GM23338 (cell line): Measurements from ENCODE around the gene UFD1. TPM values are rescaled to one million over a fixed set of nuclear protein-coding genes. Genes with fewer than 3 reads are reported as not detected.

Source experiments
- ATAC-seq: fragments of 200-7000 bp; cut with Tn5 transposase; 3 replicates; pipeline ENCODE4 v1.9.1; 2020
- DNase-seq: peaks from one replicate; pipeline ENCODE4 v3.0.0-alpha.2; 2015; ENCODE audit warnings: low spot score
- H2AFZ ChIP-seq: fragments of 200-600 bp; sonication (generic); 2 replicates; pipeline ENCODE4 v1.8.0; 2016; ENCODE audit warnings: antibody characterized with exemption, mild to moderate bottlenecking, moderate library complexity
- H3F3A ChIP-seq: fragments of 200-600 bp; sonication (generic); replicated peaks from 2 replicates; pipeline ENCODE4 v1.8.0; 2017; ENCODE audit warnings: antibody characterized with exemption, mixed run types, low read depth
- H3K27ac ChIP-seq: fragments of 200-600 bp; sonication (generic); 2 replicates; pipeline ENCODE4 v1.6.1; 2016; ENCODE audit warnings: low read depth
- H3K27me3 ChIP-seq: fragments of 200-600 bp; sonication (generic); 2 replicates; pipeline ENCODE4 v1.8.0; 2016; ENCODE audit warnings: mild to moderate bottlenecking, mixed run types, moderate library complexity; ENCODE audit not compliant: insufficient read depth
- H3K36me3 ChIP-seq: fragments of 200-600 bp; sonication (generic); 2 replicates; pipeline ENCODE4 v1.8.0; 2016; ENCODE audit warnings: mild to moderate bottlenecking; ENCODE audit not compliant: insufficient read depth
- H3K4me1 ChIP-seq: fragments of 200-600 bp; sonication (generic); 2 replicates; pipeline ENCODE4 v1.8.0; 2016; ENCODE audit warnings: mild to moderate bottlenecking, moderate library complexity; ENCODE audit not compliant: insufficient read depth
- H3K4me2 ChIP-seq: fragments of 200-600 bp; sonication (generic); 2 replicates; pipeline ENCODE4 v1.7.1; 2017; ENCODE audit warnings: mixed run types
- H3K4me3 ChIP-seq: fragments of 200-600 bp; sonication (generic); 2 replicates; pipeline ENCODE4 v1.6.1; 2016; ENCODE audit warnings: mixed run types
- H3K79me2 ChIP-seq: fragments of 200-600 bp; sonication (generic); replicated peaks from 2 replicates; pipeline ENCODE4 v1.8.0; 2017; ENCODE audit warnings: mild to moderate bottlenecking; ENCODE audit not compliant: insufficient read depth
- H3K9me2 ChIP-seq: fragments of 200-600 bp; sonication (generic); 2 replicates; pipeline ENCODE4 v1.8.0; 2017; ENCODE audit not compliant: insufficient read depth
- H4K20me1 ChIP-seq: fragments of 200-600 bp; sonication (generic); replicated peaks from 2 replicates; pipeline ENCODE4 v1.8.0; 2017; ENCODE audit warnings: mild to moderate bottlenecking; ENCODE audit not compliant: insufficient read depth
- H3K27ac Mint-ChIP-seq: 2 replicates; pipeline ENCODE4 v1.8.0; 2020; ENCODE audit warnings: inconsistent platforms, mild to moderate bottlenecking, moderate library complexity, mixed read lengths
- H3K27me3 Mint-ChIP-seq: 3 replicates; pipeline ENCODE4 v1.8.0; 2022; ENCODE audit warnings: low read depth, mild to moderate bottlenecking, moderate library complexity, mixed read lengths, inconsistent platforms; ENCODE audit not compliant: insufficient read depth, poor library complexity
- H3K36me3 Mint-ChIP-seq: 3 replicates; pipeline ENCODE4 v1.8.0; 2021; ENCODE audit warnings: low read depth, mild to moderate bottlenecking, inconsistent platforms, moderate library complexity, mixed read lengths
- H3K4me1 Mint-ChIP-seq: 3 replicates; pipeline ENCODE4 v1.8.0; 2020; ENCODE audit warnings: mild to moderate bottlenecking, inconsistent platforms, mixed read lengths
- H3K4me3 Mint-ChIP-seq: 3 replicates; pipeline ENCODE4 v1.8.0; 2021; ENCODE audit warnings: moderate library complexity, mild to moderate bottlenecking, inconsistent platforms, mixed read lengths
- H3K9me3 Mint-ChIP-seq: 3 replicates; pipeline ENCODE4 v1.8.0; 2020; ENCODE audit warnings: moderate library complexity, mild to moderate bottlenecking, inconsistent platforms, mixed read lengths
- CREB1 ChIP-seq: fragments of 250-450 bp; sonication (Bioruptor Pico); IDR thresholded peaks from 2 replicates; pipeline ENCODE4 v1.5.0; 2020; ENCODE audit warnings: low read depth, mild to moderate bottlenecking, moderate library complexity
- EZH2 ChIP-seq: fragments of 200-600 bp; sonication (generic); IDR thresholded peaks from one replicate; pipeline ENCODE4 v1.8.0; 2017; ENCODE audit warnings: antibody characterized with exemption, mild to moderate bottlenecking, low read depth; ENCODE audit not compliant: unreplicated experiment
- EZH2phosphoT487 ChIP-seq: fragments of 200-600 bp; sonication (generic); IDR thresholded peaks from one replicate; pipeline ENCODE4 v1.8.1; 2018; ENCODE audit warnings: antibody characterized with exemption; ENCODE audit not compliant: unreplicated experiment
- JUNB ChIP-seq: IDR thresholded peaks from one replicate; pipeline ENCODE4 v1.6.1; 2016; ENCODE audit warnings: antibody characterized with exemption; ENCODE audit not compliant: unreplicated experiment
- NANOG ChIP-seq: IDR thresholded peaks from 2 replicates; pipeline ENCODE4 v1.6.1; 2016; ENCODE audit warnings: antibody characterized with exemption, borderline replicate concordance
- ZNF331 ChIP-seq: fragments of 250-450 bp; sonication (Bioruptor Pico); IDR thresholded peaks from 2 replicates; pipeline ENCODE4 v1.5.0; 2020; ENCODE audit warnings: low read depth, mild to moderate bottlenecking, moderate library complexity
- polyA plus RNA-seq: library from polyadenylated mRNA; unstranded; fragments of >200 nt; fragmentation: Nextera tagmentation; extraction: Ambion mirVana; gene quantifications from 2 replicates; pipeline ENCODE4 v1.2.1, GENCODE V29; 2016
- total RNA-seq: library from RNA; depleted of rRNA; stranded (reverse); fragments of >200 nt; shearing (Covaris generic); gene quantifications from 2 replicates; pipeline ENCODE4 v1.2.3, GENCODE V29; 2014
- TF ChIP-seq, protein P1 (sequence below), 2 experiments: fragments of 200-600 bp in 1 of 2; sonication (generic) in 1 of 2; conservative IDR thresholded peaks; 2 replicates each; pipeline versions ENCODE4 v1.5.1 to v1.6.1; 2016 to 2017; ENCODE audit warnings: antibody characterized with exemption in 2 of 2, low read depth in 2 of 2, mild to moderate bottlenecking in 2 of 2, moderate library complexity in 1 of 2
- TF ChIP-seq, protein P2 (sequence below): IDR thresholded peaks from 2 replicates; pipeline ENCODE4 v1.6.1; 2016; ENCODE audit warnings: antibody characterized with exemption
- TF ChIP-seq, protein P3 (sequence below): IDR thresholded peaks from one replicate; pipeline ENCODE4 v1.6.1; 2018; ENCODE audit warnings: antibody characterized with exemption; ENCODE audit not compliant: unreplicated experiment

UFD1 gene
- total and polyA plus RNA-seq, 2 experiments from 2014 or later = 53.5 to 93.8 TPM

DNA sequence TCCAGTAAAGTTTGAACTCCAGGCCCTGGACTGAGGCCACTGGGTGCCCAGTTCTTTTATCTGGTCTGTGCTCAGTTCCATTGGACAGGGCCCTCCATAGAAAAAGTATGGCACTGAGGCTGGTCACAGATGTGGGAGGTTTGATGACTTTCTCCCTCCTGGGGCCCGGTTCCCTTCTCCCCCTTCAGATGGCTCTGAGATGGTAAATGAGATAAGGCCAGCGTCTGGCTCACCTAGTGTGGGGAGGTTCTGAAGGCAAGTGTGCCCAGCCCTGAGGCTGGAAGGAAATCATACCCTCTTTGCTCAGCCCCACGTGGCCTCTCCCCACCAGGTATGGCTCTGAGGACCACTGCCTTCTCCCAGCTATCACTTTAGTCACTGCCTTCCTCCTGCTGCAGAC is 46.7 kb upstream of the UFD1 start:
- no peak overlapping the region for H3K27ac ChIP-seq
- Mint-ChIP-seq H3K27me3 (peaks cover 33% of the 10 kb centered on the region), H3K9me3 (no peaks in the 10 kb centered on the region), H3K27ac (no peak overlapping the region), H3K4me1 (peaks cover 9% of the 10 kb centered on the region), H3K4me3 (peak overlapping the region; percentile 1; the same call in 1 of the 3 replicates), H3K36me3 (0 out of 3 replicates have a peak, but pooled peaks cover 3% of the 10 kb centered on the region)
- no peak overlapping the region for H2AFZ ChIP-seq
- DNase-seq = no peak
- no peaks in the 10 kb centered on the region for H3K79me2 ChIP-seq
- no peak overlapping the region for H3K4me2 ChIP-seq
- H3K4me3 ChIP-seq = no peak overlapping the region
- H3F3A ChIP-seq = peaks cover 11% of the 10 kb centered on the region; the same call in 1 of the 2 replicates
- no peaks in the 10 kb centered on the region for H3K9me2 ChIP-seq
- peaks cover 42% of the 10 kb centered on the region for H3K27me3 ChIP-seq
- no peak for ATAC-seq
- no peaks in the 10 kb centered on the region for H4K20me1 ChIP-seq
- TF ChIP-seq EZH2phosphoT487 (no peak), ZNF331 (CRISPR knock-in tag) (no peak), NANOG (no peak), JUNB (no peak), EZH2 (no peak)
- TF ChIP-seq, protein P1, sequence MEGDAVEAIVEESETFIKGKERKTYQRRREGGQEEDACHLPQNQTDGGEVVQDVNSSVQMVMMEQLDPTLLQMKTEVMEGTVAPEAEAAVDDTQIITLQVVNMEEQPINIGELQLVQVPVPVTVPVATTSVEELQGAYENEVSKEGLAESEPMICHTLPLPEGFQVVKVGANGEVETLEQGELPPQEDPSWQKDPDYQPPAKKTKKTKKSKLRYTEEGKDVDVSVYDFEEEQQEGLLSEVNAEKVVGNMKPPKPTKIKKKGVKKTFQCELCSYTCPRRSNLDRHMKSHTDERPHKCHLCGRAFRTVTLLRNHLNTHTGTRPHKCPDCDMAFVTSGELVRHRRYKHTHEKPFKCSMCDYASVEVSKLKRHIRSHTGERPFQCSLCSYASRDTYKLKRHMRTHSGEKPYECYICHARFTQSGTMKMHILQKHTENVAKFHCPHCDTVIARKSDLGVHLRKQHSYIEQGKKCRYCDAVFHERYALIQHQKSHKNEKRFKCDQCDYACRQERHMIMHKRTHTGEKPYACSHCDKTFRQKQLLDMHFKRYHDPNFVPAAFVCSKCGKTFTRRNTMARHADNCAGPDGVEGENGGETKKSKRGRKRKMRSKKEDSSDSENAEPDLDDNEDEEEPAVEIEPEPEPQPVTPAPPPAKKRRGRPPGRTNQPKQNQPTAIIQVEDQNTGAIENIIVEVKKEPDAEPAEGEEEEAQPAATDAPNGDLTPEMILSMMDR (conservative IDR thresholded peaks at IDR 0.05; ENCODE audit: low read depth in 2 of 2) = no peak
- TF ChIP-seq, protein P2, sequence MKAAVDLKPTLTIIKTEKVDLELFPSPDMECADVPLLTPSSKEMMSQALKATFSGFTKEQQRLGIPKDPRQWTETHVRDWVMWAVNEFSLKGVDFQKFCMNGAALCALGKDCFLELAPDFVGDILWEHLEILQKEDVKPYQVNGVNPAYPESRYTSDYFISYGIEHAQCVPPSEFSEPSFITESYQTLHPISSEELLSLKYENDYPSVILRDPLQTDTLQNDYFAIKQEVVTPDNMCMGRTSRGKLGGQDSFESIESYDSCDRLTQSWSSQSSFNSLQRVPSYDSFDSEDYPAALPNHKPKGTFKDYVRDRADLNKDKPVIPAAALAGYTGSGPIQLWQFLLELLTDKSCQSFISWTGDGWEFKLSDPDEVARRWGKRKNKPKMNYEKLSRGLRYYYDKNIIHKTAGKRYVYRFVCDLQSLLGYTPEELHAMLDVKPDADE = no peak
- TF ChIP-seq, protein P3, sequence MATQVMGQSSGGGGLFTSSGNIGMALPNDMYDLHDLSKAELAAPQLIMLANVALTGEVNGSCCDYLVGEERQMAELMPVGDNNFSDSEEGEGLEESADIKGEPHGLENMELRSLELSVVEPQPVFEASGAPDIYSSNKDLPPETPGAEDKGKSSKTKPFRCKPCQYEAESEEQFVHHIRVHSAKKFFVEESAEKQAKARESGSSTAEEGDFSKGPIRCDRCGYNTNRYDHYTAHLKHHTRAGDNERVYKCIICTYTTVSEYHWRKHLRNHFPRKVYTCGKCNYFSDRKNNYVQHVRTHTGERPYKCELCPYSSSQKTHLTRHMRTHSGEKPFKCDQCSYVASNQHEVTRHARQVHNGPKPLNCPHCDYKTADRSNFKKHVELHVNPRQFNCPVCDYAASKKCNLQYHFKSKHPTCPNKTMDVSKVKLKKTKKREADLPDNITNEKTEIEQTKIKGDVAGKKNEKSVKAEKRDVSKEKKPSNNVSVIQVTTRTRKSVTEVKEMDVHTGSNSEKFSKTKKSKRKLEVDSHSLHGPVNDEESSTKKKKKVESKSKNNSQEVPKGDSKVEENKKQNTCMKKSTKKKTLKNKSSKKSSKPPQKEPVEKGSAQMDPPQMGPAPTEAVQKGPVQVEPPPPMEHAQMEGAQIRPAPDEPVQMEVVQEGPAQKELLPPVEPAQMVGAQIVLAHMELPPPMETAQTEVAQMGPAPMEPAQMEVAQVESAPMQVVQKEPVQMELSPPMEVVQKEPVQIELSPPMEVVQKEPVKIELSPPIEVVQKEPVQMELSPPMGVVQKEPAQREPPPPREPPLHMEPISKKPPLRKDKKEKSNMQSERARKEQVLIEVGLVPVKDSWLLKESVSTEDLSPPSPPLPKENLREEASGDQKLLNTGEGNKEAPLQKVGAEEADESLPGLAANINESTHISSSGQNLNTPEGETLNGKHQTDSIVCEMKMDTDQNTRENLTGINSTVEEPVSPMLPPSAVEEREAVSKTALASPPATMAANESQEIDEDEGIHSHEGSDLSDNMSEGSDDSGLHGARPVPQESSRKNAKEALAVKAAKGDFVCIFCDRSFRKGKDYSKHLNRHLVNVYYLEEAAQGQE = no peak
- peaks cover 8% of the 10 kb centered on the region; the same call in 1 of the 2 replicates for H3K4me1 ChIP-seq
- H3K36me3 ChIP-seq = no peaks in the 10 kb centered on the region

DNA sequence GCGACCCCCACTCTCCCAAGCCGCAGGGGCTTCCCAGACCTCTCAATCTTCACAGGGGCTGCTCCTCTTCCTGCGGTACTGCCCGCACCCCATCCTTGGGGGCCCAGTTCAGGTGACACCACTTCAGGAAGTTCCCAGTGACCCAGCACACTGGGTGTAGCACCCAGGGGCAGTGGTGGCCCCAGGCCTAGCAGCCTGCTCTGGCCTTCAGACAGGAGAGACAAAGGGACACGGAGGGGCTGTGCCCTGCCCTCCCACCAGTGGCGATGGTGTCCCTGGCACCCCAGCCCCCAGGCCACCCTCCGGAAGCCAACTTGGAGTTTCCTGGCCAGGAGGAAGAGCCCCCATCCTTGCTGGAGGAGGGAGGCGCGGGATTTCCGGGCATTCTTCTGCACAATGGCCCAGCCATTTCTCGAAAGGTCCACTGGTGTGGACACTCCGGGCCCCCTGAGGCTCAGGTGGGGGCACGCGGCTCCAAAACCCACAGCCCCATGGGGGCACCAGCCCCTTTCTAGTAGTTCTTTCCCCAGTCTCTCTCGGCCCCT is 46.2 kb upstream of the UFD1 start:
- Histone ChIP-seq H3K27me3 (peaks cover 42% of the 10 kb centered on the region), H3K27ac (no peak overlapping the region), H3K4me2 (peak overlapping the region; percentile 93), H3K4me3 (peak overlapping the region; percentile 64), H3K79me2 (no peaks in the 10 kb centered on the region), H3K4me1 (peaks cover 8% of the 10 kb centered on the region; the same call in 1 of the 2 replicates), H3K9me2 (no peaks in the 10 kb centered on the region), H3F3A (peaks cover 11% of the 10 kb centered on the region; the same call in 1 of the 2 replicates), H4K20me1 (no peaks in the 10 kb centered on the region), H3K36me3 (no peaks in the 10 kb centered on the region), H2AFZ (peak overlapping the region; percentile 95; the same call in 1 of the 2 replicates)
- peaks cover 9% of the 10 kb centered on the region for H3K4me1 Mint-ChIP-seq
- no peak for ATAC-seq
- no peaks in the 10 kb centered on the region for H3K9me3 Mint-ChIP-seq
- H3K27ac Mint-ChIP-seq = no peak overlapping the region
- no peak for DNase-seq
- peaks cover 33% of the 10 kb centered on the region for H3K27me3 Mint-ChIP-seq
- H3K4me3 Mint-ChIP-seq = peak overlapping the region; percentile 78
- 0 out of 3 replicates have a peak, but pooled peaks cover 3% of the 10 kb centered on the region for H3K36me3 Mint-ChIP-seq
- no peak for TF ChIP-seq JUNB
- no peak for TF ChIP-seq CREB1 (CRISPR knock-in tag)
